Heart left ventricle (tissue), 16 donors: ENCODE results near the gene STARD13. TPM values are rescaled to one million over a fixed set of nuclear protein-coding genes. Genes with fewer than 3 reads are reported as not detected.

Experiments used
- ATAC-seq, 4 donors: fragments of 200-7000 bp; cut with Tn5 transposase; one replicate each; pipeline ENCODE4 v1.9.1; 2020 to 2022; ENCODE audit warnings: moderate library complexity in 4 of 4, mild to moderate bottlenecking in 3 of 4, moderate number of reproducible peaks in 1 of 4
- DNase-seq, 5 donors: peaks; one replicate each; pipeline ENCODE4 v3.0.0-alpha.2; 2020
- H3K27ac ChIP-seq, 12 donors: fragments of 200-600 bp; sonication (generic) in 4 of 12; one replicate each; pipeline versions ENCODE4 v1.5.0 to v1.8.0; 2016 to 2022; ENCODE audit warnings: mild to moderate bottlenecking in 2 of 12
- H3K27me3 ChIP-seq, 9 donors: fragments of 200-600 bp; sonication (generic) in 2 of 9; one replicate each; pipeline versions ENCODE4 v1.5.1 to v1.8.0; 2016 to 2022; ENCODE audit warnings: mild to moderate bottlenecking in 3 of 9
- H3K36me3 ChIP-seq, 9 donors: fragments of 200-600 bp; sonication (generic) in 2 of 9; one replicate each; pipeline versions ENCODE4 v1.5.0 to v1.8.0; 2018 to 2022; ENCODE audit warnings: mild to moderate bottlenecking in 2 of 9
- H3K4me1 ChIP-seq, 12 donors: fragments of 200-600 bp; sonication (generic) in 4 of 12; one replicate each; pipeline versions ENCODE4 v1.5.0 to v1.8.0; 2016 to 2022; ENCODE audit warnings: mild to moderate bottlenecking in 3 of 12
- H3K4me3 ChIP-seq, 12 donors: fragments of 200-600 bp; sonication (generic) in 4 of 12; one replicate each; pipeline versions ENCODE4 v1.5.0 to v1.8.0; 2017 to 2022; ENCODE audit warnings: mild to moderate bottlenecking in 9 of 12, moderate library complexity in 4 of 12
- H3K9me3 ChIP-seq, 12 donors: fragments of 200-600 bp; sonication (generic) in 4 of 12; one replicate each; pipeline versions ENCODE4 v1.5.0 to v1.8.0; 2016 to 2022; ENCODE audit warnings: mild to moderate bottlenecking in 1 of 12
- POLR2A ChIP-seq, 2 donors: fragments of 450-650 bp; IDR thresholded peaks; one replicate each; pipeline ENCODE4 v1.6.1; 2017; ENCODE audit warnings: antibody characterized with exemption in 2 of 2, mild to moderate bottlenecking in 2 of 2, moderate library complexity in 2 of 2
- WGBS, 4 donors: extraction: QIAGEN DNeasy Blood & Tissue Kit in 2 of 4; methylation state at CpG; one replicate each; pipeline versions ENCODE4 v1.1.5 to v1.1.7; 2013 to 2018; 5-methylcytosine and 5-hydroxymethylcytosine counted together
- intact Hi-C, 10 donors: fragments of 100-400 bp; cut with DNase I; formaldehyde crosslinking; loops; one replicate each; pipeline versions ENCODE4 v1.11.1 to v1.14.2; 2022
- polyA plus RNA-seq, 2 donors: library from polyadenylated mRNA; stranded (reverse); fragments of 200-250 nt; gene quantifications; one replicate each; pipeline ENCODE4 v1.2.3, GENCODE V29; 2013
- total RNA-seq, 9 donors: library from RNA; depleted of rRNA in 2 of 9; stranded (reverse); fragments of >200 nt in 2 of 9; fragmentation: NEBNext Ultra II Directional in 3 of 9; extraction: Animal tissue kit (Norgen Biotek cat#: 25700) in 3 of 9; gene quantifications; one replicate each; pipeline versions ENCODE4 v1.1.0 to v1.2.4, GENCODE V29; 2016 to 2023
- TF ChIP-seq, protein P1 (sequence below), 12 donors: fragments of 200-600 bp; sonication (generic) in 4 of 12; IDR thresholded peaks; one replicate each; pipeline versions ENCODE4 v1.5.0 to v1.8.0; 2018 to 2022; ENCODE audit warnings: antibody characterized with exemption in 12 of 12, mild to moderate bottlenecking in 5 of 12
- donor health status: ischemic (EF 13 %, LVEDD 7.1; RV severe dilation, severe dysfunction).
- donor health status: healthy with polysubstance abuse.
- donor health status: DM: no; HTN: yes; CAD: no.
- donor health status: DM: no; HTN: no; CAD: no.
- donor health status: ischemic (EF 25% LVEDD 6.9; RV normal size, moderate dysfunction).
- donor health status: ischemic (EF 25% LVEDD 5.7; RV mildly dilated, moderate dysfunction).
- donor health status: healthy.
- donor health status: DM: yes; HTN: yes; CAD: no.
- donor health status: ischemic (EF 35%, LVEDD 5.7; RV mildly dilated, moderate dysfunction).
- donor health status: nonischemic (EF 11% LVEDD 7.7; RV severe dilation, severe dysfunction).
- donor health status: DM: yes; HTN: yes; CAD: no.
- donor health status: PGD.
- donor health status: ischemic (EF 29% LVEDD 5.4; RV normal size, mild dysfunction).
- donor health status: nonischemic (EF 23%, LVEDD 6.1; RV moderate dilation, normal function).

Gene STARD13
- total and polyA plus RNA-seq, 11 donors = 9.3 to 39.2 (median 28.3) TPM

DNA sequence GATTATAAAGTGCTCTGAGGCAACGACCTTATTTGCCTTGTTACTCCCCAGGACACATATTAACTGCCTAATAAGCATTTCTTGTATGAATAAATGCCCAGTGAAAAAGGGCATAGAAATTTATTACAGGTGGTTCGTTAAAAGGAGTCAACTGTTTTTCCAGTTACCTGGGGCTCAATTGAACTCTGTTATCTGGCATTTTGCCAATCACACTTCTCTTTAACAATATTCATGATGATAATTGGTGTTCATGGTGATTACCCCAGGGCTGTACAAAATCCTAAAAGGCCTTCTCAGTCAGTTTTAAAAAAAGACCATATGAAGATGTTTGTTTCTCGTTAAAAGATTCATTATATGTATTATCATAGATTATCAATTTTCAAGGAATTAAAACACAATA is 212.2 kb downstream of the STARD13 start:
- Histone ChIP-seq H3K27ac (no peak overlapping the region), H3K4me1 (no peaks in the 10 kb centered on the region), H3K4me3 (no peak overlapping the region), H3K27me3 (no peaks in the 10 kb centered on the region), H3K36me3 (no peaks in the 10 kb centered on the region), H3K9me3 (no peaks in the 10 kb centered on the region)
- intact Hi-C loops = no loop called here
- no peak for TF ChIP-seq POLR2A (IDR thresholded peaks at IDR 0.05)
- TF ChIP-seq, protein P1, sequence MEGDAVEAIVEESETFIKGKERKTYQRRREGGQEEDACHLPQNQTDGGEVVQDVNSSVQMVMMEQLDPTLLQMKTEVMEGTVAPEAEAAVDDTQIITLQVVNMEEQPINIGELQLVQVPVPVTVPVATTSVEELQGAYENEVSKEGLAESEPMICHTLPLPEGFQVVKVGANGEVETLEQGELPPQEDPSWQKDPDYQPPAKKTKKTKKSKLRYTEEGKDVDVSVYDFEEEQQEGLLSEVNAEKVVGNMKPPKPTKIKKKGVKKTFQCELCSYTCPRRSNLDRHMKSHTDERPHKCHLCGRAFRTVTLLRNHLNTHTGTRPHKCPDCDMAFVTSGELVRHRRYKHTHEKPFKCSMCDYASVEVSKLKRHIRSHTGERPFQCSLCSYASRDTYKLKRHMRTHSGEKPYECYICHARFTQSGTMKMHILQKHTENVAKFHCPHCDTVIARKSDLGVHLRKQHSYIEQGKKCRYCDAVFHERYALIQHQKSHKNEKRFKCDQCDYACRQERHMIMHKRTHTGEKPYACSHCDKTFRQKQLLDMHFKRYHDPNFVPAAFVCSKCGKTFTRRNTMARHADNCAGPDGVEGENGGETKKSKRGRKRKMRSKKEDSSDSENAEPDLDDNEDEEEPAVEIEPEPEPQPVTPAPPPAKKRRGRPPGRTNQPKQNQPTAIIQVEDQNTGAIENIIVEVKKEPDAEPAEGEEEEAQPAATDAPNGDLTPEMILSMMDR (IDR thresholded peaks at IDR 0.05) = no peak
- ATAC-seq (no peak), DNase-seq (no peak)
- WGBS, 4 donors = 87 to 93% (median 90%) methylated on average over 3 of the region's 3 CpGs

DNA sequence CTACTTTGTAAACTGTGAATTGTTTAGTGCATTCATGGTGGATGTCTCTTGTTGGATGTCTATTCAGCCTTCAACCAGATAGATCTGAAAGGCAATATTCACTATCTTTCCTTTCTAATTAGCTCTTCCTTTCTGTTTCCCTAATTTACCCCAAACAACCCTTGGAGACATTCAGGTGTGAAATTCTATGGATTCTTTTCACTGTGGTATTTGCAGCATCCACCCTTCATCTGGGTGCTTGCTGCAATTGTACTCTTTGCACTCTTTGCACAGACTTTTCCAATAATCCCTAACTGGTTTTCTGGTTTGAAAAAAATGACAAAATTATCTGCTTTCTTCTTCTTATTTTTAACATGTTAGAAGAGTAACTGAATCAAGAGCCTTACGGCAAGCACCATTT is 212.8 kb downstream of the STARD13 start:
- no peaks in the 10 kb centered on the region for H3K9me3 ChIP-seq
- TF ChIP-seq POLR2A (IDR thresholded peaks at IDR 0.05) = no peak
- TF ChIP-seq, protein P1 (IDR thresholded peaks at IDR 0.05) = no peak
- no peak for ATAC-seq
- DNase-seq = no peak
- H3K4me1 ChIP-seq = no peaks in the 10 kb centered on the region
- H3K4me3 ChIP-seq = no peak overlapping the region
- intact Hi-C loops = no loop called here
- WGBS, 4 donors = 92 to 100% (median 98%) methylated on average over 1 of the region's 1 CpG
- H3K36me3 ChIP-seq = no peaks in the 10 kb centered on the region
- H3K27ac ChIP-seq = no peak overlapping the region
- no peaks in the 10 kb centered on the region for H3K27me3 ChIP-seq

DNA sequence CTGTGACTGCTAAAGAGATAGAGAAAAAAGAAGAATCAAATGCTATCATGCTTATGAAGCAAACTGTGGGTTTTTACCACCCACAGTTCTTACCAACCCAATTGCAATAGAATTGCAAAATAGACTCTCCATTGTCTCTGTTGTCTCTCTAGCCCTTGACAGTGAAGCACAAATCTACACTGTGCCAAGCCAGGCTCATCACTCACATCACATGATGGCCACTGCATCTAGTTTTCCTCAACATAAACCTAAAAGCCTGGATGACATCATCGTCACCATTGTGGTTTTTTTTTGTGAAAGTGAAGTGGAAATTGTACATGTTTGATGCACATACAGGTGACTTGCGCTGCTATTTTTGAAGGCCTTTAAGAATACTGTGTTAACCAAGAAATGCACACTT is 213.3 kb downstream of the STARD13 start:
- Histone ChIP-seq H3K4me1 (no peaks in the 10 kb centered on the region), H3K4me3 (no peak overlapping the region), H3K9me3 (no peaks in the 10 kb centered on the region), H3K27ac (no peak overlapping the region), H3K27me3 (no peaks in the 10 kb centered on the region), H3K36me3 (no peaks in the 10 kb centered on the region)
- 95 to 99% (median 98%) methylated on average over 2 of the region's 2 CpGs for WGBS, 4 donors
- intact Hi-C loops = no loop called here
- ATAC-seq (no peak), DNase-seq (no peak)
- no peak for TF ChIP-seq POLR2A (IDR thresholded peaks at IDR 0.05)
- TF ChIP-seq, protein P1 (IDR thresholded peaks at IDR 0.05) = no peak

DNA sequence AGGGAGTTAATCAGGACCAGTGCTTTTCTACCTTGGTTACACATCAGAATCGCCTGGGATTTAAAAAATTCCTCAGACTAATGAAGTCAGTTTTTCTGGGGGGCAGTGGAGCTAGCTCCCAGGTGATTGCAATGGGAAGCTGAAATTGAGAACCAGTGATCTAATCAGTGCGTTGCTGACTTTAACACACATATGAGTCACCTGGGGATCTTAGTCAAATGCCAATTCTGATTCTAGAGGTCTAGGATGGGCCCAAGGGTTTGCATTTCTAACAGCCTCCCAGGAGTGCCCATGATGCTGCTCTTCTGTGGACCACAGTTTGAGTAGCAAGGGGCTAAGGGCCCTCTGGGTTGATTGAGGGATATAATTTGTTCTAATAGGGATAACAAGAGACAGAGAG is 214.8 kb downstream of the STARD13 start:
- Histone ChIP-seq H3K27me3 (no peaks in the 10 kb centered on the region), H3K4me1 (no peaks in the 10 kb centered on the region), H3K27ac (no peak overlapping the region), H3K4me3 (no peak overlapping the region), H3K9me3 (no peaks in the 10 kb centered on the region), H3K36me3 (no peaks in the 10 kb centered on the region)
- WGBS, 4 donors = 85 to 94% (median 91%) methylated on average over 2 of the region's 2 CpGs
- TF ChIP-seq, protein P1 (IDR thresholded peaks at IDR 0.05) = no peak
- TF ChIP-seq POLR2A (IDR thresholded peaks at IDR 0.05) = no peak
- intact Hi-C loops = no loop called here
- DNase-seq (no peak), ATAC-seq (no peak)
